MCF 10A (cell line): ENCODE results near the gene TPD52L1. TPM values are rescaled to one million over a fixed set of nuclear protein-coding genes. Genes with fewer than 3 reads are reported as not detected.

Experiments
- BruUV-seq: library from RNA; stranded (reverse); fragments of 400-500 nt; replicated peaks from 2 replicates; lab custom pipeline; 2021; lab: Mats Ljungman, UMichigan
- CTCF ChIA-PET: fragments of 300-600 bp; sonication (Branson Sonifier 250); formaldehyde crosslinking; extraction: SDS; loops from one replicate; lab custom pipeline; 2021; ENCODE audit warnings: antibody characterized with exemption, inconsistent platforms; lab: Yijun Ruan, JAX
- POLR2A ChIA-PET: fragments of 300-600, 350-650 bp; sonication (Branson Sonifier 250); formaldehyde crosslinking; extraction: SDS; loops from one replicate; lab custom pipeline; 2020; ENCODE audit warnings: antibody characterized with exemption, inconsistent platforms; lab: Yijun Ruan, JAX
- DNase-seq: peaks from one replicate; pipeline ENCODE4 v3.0.0-alpha.2; 2018; ENCODE audit not compliant: unreplicated experiment
- H3K27ac Mint-ChIP-seq: one replicate; pipeline ENCODE4 v1.8.0; 2022; ENCODE audit warnings: mild to moderate bottlenecking, low read depth, mixed read lengths; ENCODE audit not compliant: unreplicated experiment
- H3K27me3 Mint-ChIP-seq: one replicate; pipeline ENCODE4 v1.8.0; 2022; ENCODE audit warnings: mixed read lengths; ENCODE audit not compliant: insufficient read depth, unreplicated experiment
- H3K36me3 Mint-ChIP-seq: one replicate; pipeline ENCODE4 v1.8.0; 2022; ENCODE audit warnings: mild to moderate bottlenecking, moderate library complexity, mixed read lengths; ENCODE audit not compliant: insufficient read depth, unreplicated experiment
- H3K4me1 Mint-ChIP-seq: one replicate; pipeline ENCODE4 v1.8.0; 2022; ENCODE audit warnings: mixed read lengths; ENCODE audit not compliant: insufficient read depth, unreplicated experiment
- H3K4me3 Mint-ChIP-seq: one replicate; pipeline ENCODE4 v1.8.0; 2022; ENCODE audit warnings: mild to moderate bottlenecking, moderate library complexity, mixed read lengths; ENCODE audit not compliant: unreplicated experiment
- H3K9me3 Mint-ChIP-seq: one replicate; pipeline ENCODE4 v1.8.0; 2022; ENCODE audit warnings: mixed read lengths; ENCODE audit not compliant: unreplicated experiment
- CTCF ChIP-seq: fragments of 200-600 bp; IDR thresholded peaks from one replicate; pipeline ENCODE4 v1.8.0; 2022; ENCODE audit warnings: antibody characterized with exemption, mild to moderate bottlenecking; ENCODE audit not compliant: unreplicated experiment
- intact Hi-C: fragments of 100-400 bp; cut with micrococcal nuclease; formaldehyde crosslinking; loops from 2 replicates; pipeline ENCODE4 v1.14.1; 2022
- total RNA-seq: library from RNA; stranded (reverse); gene quantifications from 2 replicates; pipeline ENCODE4 v1.2.3, GENCODE V29; 2022

The TPD52L1 gene
- total RNA-seq, 1 experiment from 2014 or later, result 69.5 TPM

- H3K9me3 Mint-ChIP-seq, result peaks cover 24% of the 10 kb centered on the region
- no peak overlapping the region for H3K4me3 Mint-ChIP-seq
- no peak overlapping the region for H3K27ac Mint-ChIP-seq
- peaks cover 82% of the 10 kb centered on the region for H3K36me3 Mint-ChIP-seq
- BruUV-seq, result no TSS peak
- ChIA-PET CTCF (no interaction called here), POLR2A (interaction anchor here (0.6 kb wide), 1 partner anchor 50 kb away, joined by 3 read pairs; no protein-coding TSS in a partner anchor)
- no peak for DNase-seq
- no peaks in the 10 kb centered on the region for H3K4me1 Mint-ChIP-seq
- no peaks in the 10 kb centered on the region for H3K27me3 Mint-ChIP-seq
- intact Hi-C loops, result no loop called here
- TF ChIP-seq CTCF, result no peak
Measured at GRCh38 chr6:125285936-125286335, 132.4 kb downstream of the TPD52L1 start.

- Mint-ChIP-seq H3K4me1 (peaks cover 6% of the 10 kb centered on the region), H3K9me3 (peaks cover 11% of the 10 kb centered on the region), H3K27me3 (no peaks in the 10 kb centered on the region), H3K36me3 (peaks cover 83% of the 10 kb centered on the region), H3K4me3 (no peak overlapping the region), H3K27ac (peak overlapping the region; percentile 1)
- no peak for TF ChIP-seq CTCF
- ChIA-PET CTCF (no interaction called here), POLR2A (no interaction called here)
- intact Hi-C loops, result no loop called here
- no peak for DNase-seq
- no TSS peak for BruUV-seq
Measured at GRCh38 chr6:125287718-125288117, 134.1 kb downstream of the TPD52L1 start.

- intact Hi-C loops, result no loop called here
- Mint-ChIP-seq H3K9me3 (no peaks in the 10 kb centered on the region), H3K4me3 (no peak overlapping the region), H3K36me3 (peaks cover 75% of the 10 kb centered on the region), H3K27ac (peak overlapping the region; percentile 83), H3K27me3 (no peaks in the 10 kb centered on the region), H3K4me1 (peaks cover 43% of the 10 kb centered on the region)
- ChIA-PET POLR2A (interaction anchor here (0.6 kb wide), 1 partner anchor 392 kb away, joined by 4 read pairs; no protein-coding TSS in a partner anchor), CTCF (interaction anchor here (0.6 to 1.9 kb wide), 6 partner anchors 20 to 796 kb away, joined by 3 to 5 read pairs (median 3); partner anchors contain the start of genes HINT3 and TPD52L1)
- no TSS peak for BruUV-seq
- DNase-seq, result no peak
- TF ChIP-seq CTCF, result no peak
Measured at GRCh38 chr6:125293587-125293986, 140.0 kb downstream of the TPD52L1 start.

- ChIA-PET CTCF (interaction anchor here (0.6 to 1.9 kb wide), 6 partner anchors 13 to 662 kb away, joined by 3 to 5 read pairs (median 3); partner anchors contain the start of genes HINT3 and TPD52L1), POLR2A (no interaction called here)
- peaks cover 79% of the 10 kb centered on the region for H3K36me3 Mint-ChIP-seq
- no peaks in the 10 kb centered on the region for H3K9me3 Mint-ChIP-seq
- intact Hi-C loops, result no loop called here
- no TSS peak for BruUV-seq
- TF ChIP-seq CTCF, result no peak
- no peak overlapping the region for H3K4me3 Mint-ChIP-seq
- H3K27me3 Mint-ChIP-seq, result no peaks in the 10 kb centered on the region
- no peak for DNase-seq
- peaks cover 44% of the 10 kb centered on the region for H3K4me1 Mint-ChIP-seq
- H3K27ac Mint-ChIP-seq, result peak overlapping the region; percentile 83
Measured at GRCh38 chr6:125294036-125294435, 140.5 kb downstream of the TPD52L1 start.
